HG03575 (cell line): Measurements from ENCODE around the gene RABL3.
"Not testable (repeated sequence)": the region's sequence is repeated elsewhere in the genome, so short reads cannot be mapped to it uniquely, and the experiment has no call there.

ENCODE experiments used
- ATAC-seq: cut with Tn5 transposase; IDR thresholded peaks from one replicate; pipeline ENCODE4 v1.9.1; 2021; ENCODE audit not compliant: unreplicated experiment, insufficient number of reproducible peaks, low FRiP score; ENCODE audit errors: extremely low read depth

Gene RABL3, protein sequence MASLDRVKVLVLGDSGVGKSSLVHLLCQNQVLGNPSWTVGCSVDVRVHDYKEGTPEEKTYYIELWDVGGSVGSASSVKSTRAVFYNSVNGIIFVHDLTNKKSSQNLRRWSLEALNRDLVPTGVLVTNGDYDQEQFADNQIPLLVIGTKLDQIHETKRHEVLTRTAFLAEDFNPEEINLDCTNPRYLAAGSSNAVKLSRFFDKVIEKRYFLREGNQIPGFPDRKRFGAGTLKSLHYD

DNA sequence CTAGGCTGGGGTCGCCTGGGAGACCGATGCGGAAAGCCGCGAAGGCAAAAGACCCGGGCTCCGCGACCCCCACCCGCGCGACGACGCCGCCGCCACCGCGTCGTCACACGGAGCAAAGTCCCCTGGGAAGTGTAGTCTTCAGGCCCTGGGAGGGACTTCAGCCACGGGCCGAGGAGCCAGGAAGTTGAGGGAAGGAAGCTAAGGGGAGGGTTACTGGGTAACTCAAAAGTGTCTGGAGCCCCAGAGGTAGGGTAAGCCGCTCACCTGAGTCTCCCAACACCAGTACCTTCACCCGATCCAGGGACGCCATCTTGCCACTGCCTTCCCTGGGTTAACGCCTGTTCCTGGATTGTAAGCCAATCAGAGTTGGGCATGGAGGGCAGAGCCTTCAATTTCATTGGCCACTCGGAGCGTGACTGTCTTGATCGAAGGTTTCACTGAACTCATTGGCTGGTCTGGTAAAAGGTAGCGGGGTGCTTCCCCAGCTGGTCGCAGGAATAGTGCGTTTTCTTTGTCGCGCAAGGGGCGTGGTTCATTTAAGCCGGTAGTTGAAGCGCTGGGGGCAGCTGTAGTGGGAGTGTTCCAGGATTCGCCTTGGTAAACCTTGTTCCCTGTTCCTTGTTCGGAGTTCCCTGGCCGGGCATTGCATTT, at the start of gene RABL3, which contains the start of gene GTF2E1:
Gene RABL3 (minus strand): TSS at position 319 of the 651 bp plus-strand sequence. CDS start 9 bp downstream, at position 310.
Gene GTF2E1 (plus strand): TSS at position 547 of the 651 bp plus-strand sequence. CDS start 7,809 bp downstream, outside the sequence.
- peak; percentile 96 for ATAC-seq

DNA sequence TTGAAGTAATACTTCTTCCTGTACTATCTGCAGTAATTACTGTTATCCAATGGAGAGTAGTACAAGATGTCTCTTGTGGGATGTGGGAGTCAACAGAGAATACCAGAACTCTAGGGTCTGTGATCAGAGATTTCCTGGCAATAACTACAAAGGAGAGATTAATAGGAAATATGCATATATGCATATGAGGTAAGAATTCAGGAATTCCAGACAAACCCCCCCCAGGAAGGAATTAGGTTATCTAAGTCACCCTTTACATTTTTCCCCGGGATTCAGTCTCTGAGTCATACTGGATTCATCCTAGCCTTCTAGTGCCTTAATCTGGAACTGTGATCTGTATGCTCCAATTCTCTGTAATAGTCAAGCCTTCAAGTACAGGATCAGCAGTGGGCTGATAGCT, 49.6 kb upstream of the RABL3 start:
- ATAC-seq = no peak

DNA sequence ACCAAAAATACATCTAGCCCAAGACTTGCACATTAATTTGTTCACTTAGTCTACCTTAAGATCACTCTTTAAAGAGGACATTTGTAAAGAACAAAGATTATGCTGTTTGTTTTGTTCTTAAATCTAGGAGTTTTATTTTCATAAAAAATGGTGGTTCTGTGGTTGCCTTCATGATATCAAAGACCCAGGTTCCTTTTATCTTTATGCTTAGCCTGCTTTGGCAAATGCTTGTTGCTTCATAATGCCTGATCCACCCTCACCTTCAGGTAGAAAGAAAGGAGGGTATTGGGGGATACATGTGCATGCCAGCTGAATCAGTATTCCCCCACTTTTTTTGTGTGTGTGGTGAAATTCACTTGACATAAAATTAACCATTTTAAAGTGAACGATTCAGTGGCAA, 48.7 kb upstream of the RABL3 start:
- ATAC-seq = no peak

DNA sequence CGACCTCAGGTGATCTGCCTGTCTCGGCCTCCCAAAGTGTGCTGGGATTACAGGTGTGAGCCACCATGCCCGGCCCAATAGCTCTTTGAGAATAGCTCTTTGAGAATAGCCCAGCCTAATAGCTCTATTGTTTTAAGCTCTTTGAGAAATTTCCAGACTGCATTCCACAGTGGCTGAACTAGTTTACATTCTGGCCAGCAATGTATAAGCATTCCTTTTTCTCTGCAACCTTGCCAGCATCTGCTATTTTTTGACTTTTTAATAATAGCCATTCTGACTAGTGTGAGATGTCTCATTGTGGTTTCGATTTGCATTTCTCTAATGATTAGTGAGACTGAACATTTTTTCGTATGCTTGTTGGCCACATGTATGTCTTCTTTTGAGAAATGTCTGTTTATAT, 43.5 kb upstream of the RABL3 start:
- ATAC-seq = peak; percentile 47

DNA sequence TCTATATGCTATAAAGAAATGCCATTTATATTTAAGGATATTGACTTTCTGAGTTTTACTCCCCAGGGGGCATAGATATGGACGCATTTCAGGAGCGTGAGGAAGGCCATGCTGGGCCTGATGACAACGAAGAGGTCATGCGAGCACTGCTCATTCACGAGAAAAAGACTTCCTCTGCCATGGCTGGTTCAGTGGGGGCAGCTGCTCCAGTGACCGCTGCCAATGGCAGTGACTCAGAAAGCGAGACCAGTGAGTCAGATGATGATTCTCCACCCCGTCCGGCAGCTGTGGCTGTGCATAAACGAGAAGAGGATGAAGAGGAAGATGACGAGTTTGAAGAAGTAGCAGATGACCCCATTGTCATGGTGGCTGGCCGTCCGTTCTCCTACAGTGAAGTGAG, 38.7 kb upstream of the RABL3 start:
- peak; percentile 82 for ATAC-seq

DNA sequence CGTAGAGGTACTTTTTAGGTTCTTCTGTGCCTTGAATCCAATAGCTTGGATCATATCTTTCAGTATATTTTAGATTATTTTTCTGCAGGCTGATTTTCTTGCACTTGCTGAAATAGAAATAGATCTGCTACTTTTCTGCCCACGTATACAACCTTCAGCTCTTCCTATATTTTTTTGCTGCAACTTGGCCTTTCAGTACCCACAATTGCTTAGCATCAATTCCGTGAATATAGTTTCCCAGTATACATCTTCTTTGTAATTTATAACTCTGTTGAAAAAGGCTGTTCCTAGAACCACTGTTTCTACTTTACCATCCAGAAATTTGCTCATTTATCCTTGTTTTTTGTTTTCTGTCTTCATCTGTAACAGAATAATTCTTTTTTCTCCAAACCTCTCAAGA, 36.5 kb upstream of the RABL3 start:
- ATAC-seq = no peak

DNA sequence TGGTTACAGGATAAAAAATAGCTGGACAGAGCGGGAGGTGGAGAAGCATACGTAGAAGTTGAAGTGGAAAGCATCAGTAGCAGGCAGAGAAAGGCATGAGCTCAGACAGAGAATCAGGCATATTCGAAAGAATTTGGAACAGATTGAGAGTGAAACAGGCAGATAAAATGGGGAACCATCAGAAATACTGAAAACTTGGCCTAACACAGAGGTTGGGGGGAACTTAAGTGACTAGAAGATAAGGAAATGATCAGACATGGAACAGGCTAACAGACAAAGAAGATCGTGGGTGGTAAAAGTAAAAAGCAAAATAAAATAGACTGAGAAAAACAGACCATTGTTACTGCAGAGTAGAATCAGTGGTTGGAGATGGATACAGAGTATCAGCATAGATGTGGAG, 33.1 kb upstream of the RABL3 start:
- ATAC-seq = no peak

DNA sequence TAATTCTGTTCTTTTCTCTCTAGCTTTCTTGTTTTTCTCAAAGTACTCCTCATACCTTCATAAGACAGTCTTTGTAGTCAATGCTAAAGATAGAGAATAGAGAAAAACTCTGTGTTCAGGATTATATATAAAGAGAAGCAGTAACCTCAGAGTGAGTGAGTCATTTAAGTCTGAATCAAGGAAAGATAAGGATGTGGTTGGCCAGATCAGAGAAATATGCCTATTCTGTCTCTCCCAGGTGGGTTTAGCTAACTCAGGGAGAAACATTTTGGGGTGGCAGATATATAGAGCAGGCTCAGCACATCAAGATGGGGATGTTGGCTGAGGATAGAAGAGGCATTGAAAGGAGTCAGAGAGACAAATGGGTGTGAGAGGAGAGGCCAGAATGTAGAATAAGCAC, 31.6 kb upstream of the RABL3 start:
- ATAC-seq = peak; percentile 87

DNA sequence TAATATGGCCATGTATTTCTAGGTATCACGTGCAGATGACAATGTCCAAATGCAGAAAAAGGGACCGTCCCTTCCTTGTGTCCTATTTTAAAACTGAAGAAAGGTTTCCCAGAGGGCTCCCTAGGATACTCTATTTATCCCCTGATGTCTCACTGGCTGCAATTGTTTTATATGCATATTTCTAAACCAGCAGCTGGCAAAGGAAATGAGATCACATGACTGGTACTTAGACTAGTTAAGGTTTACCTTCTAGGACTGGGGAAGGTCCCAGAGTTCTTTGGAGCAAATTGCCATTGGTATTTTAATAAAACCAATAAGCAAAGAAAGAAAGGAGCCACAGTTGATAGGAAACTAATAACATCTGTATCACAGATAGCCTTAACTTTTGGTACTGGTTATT, 29.8 kb upstream of the RABL3 start:
- ATAC-seq = no peak

DNA sequence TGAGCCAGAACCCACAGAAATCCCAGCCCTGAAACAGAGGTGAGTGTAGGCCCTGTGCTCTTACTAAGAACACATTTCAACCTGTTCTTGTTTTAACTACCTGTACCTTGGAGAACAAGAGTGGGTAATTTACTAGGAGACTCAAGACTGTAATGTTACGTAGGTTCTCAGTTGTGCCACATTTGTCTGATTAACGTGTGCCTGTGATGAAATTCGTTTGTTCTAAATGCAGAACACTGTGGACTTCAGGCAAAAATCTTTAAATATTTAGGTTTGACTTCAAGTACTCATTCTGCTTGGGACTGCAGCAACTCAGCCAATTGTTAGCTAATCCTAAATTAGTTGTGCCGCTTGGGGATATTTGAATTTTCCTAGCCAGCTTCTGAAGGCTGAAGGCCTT, 28.6 kb upstream of the RABL3 start:
- no peak for ATAC-seq

DNA sequence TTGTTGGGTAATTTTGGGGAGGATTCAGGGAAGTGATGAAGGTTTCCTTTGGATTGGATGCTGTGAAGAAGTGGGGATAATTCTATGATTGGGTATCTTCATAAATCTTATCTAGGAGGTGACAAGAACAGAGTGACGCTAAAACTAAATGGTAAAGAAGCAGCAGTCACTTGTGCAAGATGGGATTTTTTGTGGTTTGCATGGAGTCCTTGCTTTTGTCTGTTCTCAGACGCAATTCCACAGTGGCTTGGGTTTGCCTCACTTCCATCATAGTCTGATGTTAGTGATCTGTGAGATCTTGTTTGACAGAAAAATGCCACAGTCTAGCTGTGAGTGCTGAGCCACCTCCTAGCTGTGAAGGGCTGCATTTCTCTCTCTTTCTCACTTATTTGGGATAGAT, 27.1 kb upstream of the RABL3 start:
- ATAC-seq = no peak

DNA sequence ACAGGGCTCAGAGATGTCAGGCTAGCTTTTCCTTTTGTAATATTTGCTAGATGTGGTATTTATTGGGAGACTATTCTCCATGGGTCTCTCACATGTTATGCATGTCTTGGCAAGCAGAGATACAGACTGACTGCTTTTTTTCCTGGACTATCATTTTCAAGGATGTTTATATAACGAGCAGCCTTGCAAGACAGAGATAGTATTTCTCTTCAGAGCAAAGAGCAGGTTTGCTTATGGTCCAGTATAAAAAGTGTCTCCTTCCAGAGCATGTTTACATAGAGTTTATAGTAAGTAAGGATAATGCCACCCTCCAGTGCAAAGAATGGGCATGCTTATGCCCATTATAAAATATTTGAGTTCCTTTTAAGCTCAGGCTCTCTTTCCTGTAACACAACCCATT, 24.8 kb upstream of the RABL3 start:
- no peak for ATAC-seq

DNA sequence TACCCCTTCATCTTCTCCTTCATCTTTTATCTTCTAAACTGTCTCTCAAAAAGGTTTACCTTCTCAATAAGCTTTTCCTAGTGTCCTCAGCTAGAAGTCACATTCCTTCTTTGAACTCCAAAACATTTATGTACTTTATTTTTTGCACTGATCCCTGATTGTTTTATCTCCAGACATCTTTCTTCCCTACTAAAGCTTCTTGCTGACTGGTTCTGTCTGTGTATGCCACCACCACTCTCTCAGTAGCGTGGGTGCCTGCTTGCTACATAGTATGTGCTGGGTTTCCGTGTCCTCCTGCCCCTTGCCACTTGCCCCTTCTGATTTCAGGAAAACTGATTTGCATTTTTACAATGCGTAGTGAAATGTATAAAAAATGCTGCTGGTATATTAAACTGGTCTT, 24.3 kb upstream of the RABL3 start:
- ATAC-seq = no peak

DNA sequence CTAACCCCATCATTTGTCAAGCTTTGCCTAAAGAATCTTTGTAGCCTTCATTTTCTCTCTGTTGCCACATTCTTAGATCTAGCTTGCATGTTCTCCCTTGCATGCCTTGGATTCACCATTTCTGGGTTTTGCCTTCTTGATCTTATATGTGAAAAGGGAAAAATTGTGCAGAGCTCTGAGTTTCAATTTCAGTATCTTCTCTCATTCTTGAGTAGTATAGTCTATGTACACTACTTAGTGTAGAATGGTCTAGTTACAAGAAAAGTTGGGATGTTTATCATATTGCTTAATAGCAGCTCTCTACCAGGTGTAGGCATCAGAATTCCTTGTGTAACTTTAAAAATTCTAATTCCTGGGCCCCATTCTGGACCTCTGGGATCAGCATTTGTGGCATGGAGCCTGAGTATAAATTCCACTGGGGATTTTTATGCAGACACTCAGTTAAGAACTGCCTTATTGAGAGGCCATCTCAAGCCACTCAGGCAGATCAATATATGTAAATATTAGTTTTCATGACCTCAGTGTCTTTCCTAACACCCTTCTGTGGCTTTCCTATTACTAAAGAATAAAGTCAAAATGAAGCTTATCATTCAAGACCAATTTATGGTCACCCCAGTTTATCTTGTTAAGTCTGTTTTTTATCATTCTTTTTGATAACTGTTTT, 23.6 kb upstream of the RABL3 start:
- ATAC-seq = peak; percentile 45

DNA sequence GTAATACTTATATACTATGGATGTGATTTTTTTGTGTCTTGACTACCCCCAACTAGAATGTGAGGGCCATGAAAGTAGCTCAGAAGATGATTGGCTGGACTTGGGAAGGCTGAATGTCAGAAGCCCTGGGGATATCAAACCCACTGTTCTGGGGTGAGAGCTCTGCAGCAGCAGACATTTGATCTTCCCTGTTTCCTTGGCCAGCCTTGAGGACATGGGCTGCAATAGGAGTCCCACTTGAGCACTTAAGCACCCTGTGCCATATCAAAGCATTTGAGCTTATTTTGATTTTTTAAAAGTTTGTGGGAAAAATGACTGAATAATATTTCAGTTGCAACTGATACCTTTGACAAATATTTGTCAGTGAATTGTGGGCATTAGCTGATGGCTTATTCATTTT, 21.9 kb upstream of the RABL3 start:
- no peak for ATAC-seq

DNA sequence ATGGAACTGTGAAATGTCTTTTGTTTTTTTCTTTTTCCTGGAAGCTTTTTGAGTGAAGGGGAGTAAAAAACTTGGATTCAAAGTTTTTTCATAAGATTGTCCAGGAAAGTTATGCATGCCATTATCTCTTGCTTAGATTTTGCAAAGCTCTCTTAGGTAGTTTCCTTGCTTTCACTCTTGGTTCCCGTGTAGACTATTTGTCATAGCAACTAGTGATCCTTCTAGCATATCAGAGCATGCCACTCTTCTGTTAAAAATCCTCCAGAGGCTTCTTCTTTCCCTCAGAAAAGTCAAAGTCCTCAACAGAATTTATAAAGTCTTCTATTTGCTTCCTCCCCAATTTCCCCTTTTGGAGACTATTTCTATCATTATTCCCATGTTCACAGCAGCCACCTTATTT, 21.3 kb upstream of the RABL3 start:
- peak; percentile 75 for ATAC-seq

DNA sequence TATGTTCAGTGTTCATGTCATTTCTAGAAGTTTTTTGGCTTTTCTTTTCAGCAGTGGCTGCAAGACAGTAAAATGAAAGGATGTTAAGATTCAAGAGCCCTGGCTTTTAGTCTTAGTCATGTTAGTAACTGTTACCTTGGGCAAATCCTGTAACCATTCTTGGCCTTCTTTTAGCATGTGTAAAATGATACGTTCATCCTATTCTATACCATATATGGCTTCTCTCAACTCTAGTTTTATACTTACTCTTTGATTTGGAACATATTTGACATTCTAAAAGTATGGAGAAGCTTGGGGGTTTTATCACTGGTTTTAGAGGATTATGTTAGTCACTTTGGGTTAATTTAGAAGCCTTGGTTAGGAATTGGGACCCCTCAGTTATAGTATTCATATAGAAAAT, 20.3 kb upstream of the RABL3 start:
- no peak for ATAC-seq

DNA sequence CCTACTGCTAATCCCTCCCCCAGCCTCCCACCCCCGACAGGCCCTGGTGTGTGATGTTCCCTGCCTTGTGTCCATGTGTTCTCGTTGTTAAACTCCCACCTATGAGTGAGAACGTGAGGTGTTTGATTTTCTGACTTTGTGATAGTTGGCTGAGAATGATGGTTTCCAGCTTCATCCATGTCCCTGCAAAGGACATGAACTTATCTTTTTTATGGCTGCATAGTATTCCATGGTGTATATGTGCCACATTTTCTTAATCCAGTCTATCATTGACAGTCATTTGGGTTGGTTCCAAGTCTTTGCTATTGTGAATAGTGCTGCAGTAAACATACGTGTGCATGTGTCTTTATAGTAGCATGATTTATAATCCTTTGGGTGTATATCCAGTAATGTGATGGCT, 16.2 kb upstream of the RABL3 start:
- not testable (repeated sequence) for ATAC-seq

DNA sequence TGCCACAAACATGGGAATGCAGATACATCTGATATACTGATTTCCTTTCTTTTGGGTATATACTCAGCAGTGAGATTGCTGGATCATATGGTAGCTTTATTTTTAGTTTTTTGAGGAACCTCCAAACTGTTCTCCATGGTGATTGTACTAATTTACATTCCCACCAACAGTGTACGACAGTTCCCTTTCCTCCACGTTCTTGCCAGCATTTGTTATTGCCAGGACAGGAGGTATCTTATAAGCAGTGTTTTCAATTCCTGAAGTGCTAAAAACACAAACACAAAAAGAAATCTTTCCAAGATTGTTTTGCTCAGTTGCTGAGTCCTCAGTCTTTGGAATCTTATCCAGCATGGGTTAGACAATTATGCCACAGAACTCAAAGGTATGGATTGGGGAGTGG, 13.7 kb upstream of the RABL3 start:
- ATAC-seq = no peak

DNA sequence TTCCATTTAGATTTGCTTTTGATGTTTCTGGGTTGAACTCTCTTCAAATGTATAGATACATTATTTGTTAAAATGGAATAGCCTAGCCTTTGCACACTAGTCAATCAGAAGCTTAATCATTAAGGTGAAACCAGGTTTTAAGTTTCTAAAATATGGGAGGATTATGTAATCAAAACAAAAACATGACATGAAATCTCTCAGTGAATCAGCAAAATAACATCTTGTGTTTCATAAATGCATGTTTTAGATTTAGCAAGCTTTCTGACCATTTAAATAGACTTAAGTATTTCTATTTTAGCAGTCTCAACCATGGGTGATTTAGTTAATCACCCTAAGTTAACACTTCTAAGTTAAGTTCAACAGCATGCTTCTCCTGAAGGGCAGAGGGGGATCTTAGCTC, 11.5 kb upstream of the RABL3 start:
- ATAC-seq = no peak
